GM13977 (cell line): ENCODE results near the gene CRIM1.

ENCODE experiments used
- DNase-seq: peaks from one replicate; pipeline ENCODE4 v3.0.0; 2012; ENCODE audit warnings: low spot score
- in situ Hi-C: fragments of 300-500 bp; cut with MboI; formaldehyde crosslinking; loops from one replicate; pipeline ENCODE4 v1.12.0; 2022; ENCODE audit warnings: low sequenced_read_pairs, low pct_unique_long_range_greater_than_20kb, mixed read lengths, inconsistent platforms; ENCODE audit not compliant: unreplicated experiment
- TF ChIP-seq, protein P1 (sequence below): IDR thresholded peaks from 2 replicates; pipeline ENCODE4 v1.5.1; 2012; ENCODE audit warnings: mild to moderate bottlenecking, control low read depth; ENCODE audit not compliant: insufficient read depth; ENCODE audit errors: extremely low read depth, missing control alignments

The CRIM1 gene

GRCh38 chr2:36351736-36352349 lies 3.7 kb upstream of the CRIM1 start:
- in situ Hi-C loops: loop anchor here (25.0 kb wide), 1 partner anchor 310 kb away; no protein-coding TSS in a partner anchor
- TF ChIP-seq, protein P1, sequence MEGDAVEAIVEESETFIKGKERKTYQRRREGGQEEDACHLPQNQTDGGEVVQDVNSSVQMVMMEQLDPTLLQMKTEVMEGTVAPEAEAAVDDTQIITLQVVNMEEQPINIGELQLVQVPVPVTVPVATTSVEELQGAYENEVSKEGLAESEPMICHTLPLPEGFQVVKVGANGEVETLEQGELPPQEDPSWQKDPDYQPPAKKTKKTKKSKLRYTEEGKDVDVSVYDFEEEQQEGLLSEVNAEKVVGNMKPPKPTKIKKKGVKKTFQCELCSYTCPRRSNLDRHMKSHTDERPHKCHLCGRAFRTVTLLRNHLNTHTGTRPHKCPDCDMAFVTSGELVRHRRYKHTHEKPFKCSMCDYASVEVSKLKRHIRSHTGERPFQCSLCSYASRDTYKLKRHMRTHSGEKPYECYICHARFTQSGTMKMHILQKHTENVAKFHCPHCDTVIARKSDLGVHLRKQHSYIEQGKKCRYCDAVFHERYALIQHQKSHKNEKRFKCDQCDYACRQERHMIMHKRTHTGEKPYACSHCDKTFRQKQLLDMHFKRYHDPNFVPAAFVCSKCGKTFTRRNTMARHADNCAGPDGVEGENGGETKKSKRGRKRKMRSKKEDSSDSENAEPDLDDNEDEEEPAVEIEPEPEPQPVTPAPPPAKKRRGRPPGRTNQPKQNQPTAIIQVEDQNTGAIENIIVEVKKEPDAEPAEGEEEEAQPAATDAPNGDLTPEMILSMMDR: peak; percentile 67
- no peak for DNase-seq

DNA sequence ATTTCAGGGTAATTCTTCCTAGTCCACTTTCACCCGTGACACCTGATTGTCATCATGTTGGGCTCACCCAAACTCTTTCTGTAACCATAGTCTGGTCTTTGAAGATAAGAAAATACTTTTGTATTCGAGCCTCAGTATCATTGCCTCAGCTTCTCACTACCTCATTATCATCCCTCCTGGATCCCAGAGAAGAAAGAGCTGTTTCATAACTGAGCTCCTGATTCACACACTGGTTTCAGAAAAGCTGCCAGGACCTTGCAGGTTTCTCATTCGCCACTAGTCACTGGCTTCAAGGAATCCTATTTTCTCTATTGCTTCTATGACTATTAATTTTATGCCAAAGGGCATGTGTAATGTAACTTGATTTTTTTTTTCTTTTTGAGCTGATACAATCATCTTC lies 2.9 kb upstream of the CRIM1 start:
- in situ Hi-C loops: loop anchor here (25.0 kb wide), 1 partner anchor 310 kb away; no protein-coding TSS in a partner anchor
- DNase-seq: no peak
- TF ChIP-seq, protein P1: no peak

- DNase-seq: no peak
- TF ChIP-seq, protein P1: no peak
- in situ Hi-C loops: loop anchor here (25.0 kb wide), 1 partner anchor 308 kb away; no protein-coding TSS in a partner anchor
Observed at GRCh38 chr2:36354811-36355150, 797 bp upstream of the CRIM1 start.

DNA sequence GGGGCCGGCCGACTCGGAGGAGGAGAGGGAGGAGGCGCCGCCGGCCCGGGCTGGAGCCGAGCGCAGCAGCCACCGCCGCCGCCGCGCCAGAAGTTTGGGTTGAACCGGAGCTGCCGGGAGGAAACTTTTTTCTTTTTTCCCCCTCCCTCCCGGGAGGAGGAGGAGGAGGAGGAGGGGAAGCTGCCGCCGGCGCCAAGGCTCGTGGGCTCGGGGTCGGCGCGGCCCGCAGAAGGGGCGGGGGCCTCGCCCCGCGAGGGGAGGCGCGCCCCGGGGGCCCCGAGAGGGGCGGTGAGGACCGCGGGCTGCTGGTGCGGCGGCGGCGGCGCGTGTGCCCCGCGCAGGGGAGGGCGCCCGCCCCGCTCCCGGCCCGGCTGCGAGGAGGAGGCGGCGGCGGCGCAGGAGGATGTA lies 316 bp downstream of the CRIM1 start:
- DNase-seq: no peak
- in situ Hi-C loops: loop anchor here (25.0 kb wide), 1 partner anchor 306 kb away; no protein-coding TSS in a partner anchor
- TF ChIP-seq, protein P1: no peak

DNA sequence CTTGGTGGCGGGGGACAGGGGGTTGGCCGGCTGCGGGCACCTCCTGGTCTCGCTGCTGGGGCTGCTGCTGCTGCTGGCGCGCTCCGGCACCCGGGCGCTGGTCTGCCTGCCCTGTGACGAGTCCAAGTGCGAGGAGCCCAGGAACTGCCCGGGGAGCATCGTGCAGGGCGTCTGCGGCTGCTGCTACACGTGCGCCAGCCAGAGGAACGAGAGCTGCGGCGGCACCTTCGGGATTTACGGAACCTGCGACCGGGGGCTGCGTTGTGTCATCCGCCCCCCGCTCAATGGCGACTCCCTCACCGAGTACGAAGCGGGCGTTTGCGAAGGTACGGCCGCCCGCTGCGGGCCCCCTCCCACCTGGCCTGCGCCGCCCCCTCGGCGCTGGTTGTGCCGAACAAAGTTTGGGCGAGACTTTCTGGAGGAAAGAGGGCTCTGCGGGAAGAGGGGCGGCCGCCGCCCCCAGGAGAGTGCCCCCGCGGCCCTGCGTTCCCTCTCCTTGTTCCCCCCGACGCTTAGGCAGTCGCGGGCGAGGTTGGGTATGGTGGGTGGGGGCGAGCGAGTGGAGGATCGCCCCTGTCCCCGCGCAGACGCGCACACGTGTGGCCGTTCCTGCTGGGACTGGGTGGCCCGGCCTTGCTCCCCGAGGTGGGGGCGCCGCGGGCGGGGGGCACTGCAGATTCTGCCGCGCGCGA lies 866 bp downstream of the CRIM1 start:
- TF ChIP-seq, protein P1: no peak
- in situ Hi-C loops: loop anchor here (25.0 kb wide), 1 partner anchor 306 kb away; no protein-coding TSS in a partner anchor
- DNase-seq: peak; percentile 40

GRCh38 chr2:36356990-36357846 lies 1.6 kb downstream of the CRIM1 start:
- TF ChIP-seq, protein P1: no peak
- DNase-seq: peak; percentile 42
- in situ Hi-C loops: loop anchor here (25.0 kb wide), 1 partner anchor 305 kb away; no protein-coding TSS in a partner anchor
